ENCODE measurements around the gene SPAG8. TPM values are rescaled to one million over a fixed set of nuclear protein-coding genes. Genes with fewer than 3 reads are reported as not detected.
A peak's percentile ranks its signal among the peaks of the same experiment; 100 is the strongest.

Gene SPAG8, protein sequence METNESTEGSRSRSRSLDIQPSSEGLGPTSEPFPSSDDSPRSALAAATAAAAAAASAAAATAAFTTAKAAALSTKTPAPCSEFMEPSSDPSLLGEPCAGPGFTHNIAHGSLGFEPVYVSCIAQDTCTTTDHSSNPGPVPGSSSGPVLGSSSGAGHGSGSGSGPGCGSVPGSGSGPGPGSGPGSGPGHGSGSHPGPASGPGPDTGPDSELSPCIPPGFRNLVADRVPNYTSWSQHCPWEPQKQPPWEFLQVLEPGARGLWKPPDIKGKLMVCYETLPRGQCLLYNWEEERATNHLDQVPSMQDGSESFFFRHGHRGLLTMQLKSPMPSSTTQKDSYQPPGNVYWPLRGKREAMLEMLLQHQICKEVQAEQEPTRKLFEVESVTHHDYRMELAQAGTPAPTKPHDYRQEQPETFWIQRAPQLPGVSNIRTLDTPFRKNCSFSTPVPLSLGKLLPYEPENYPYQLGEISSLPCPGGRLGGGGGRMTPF
- 2.1 TPM for total RNA-seq
- long read RNA-seq, partial matches to known transcripts, result 3 of 4 reads
- long read RNA-seq, other reads (novel, unspliced or antisense), result 1 of 4 reads

DNA sequence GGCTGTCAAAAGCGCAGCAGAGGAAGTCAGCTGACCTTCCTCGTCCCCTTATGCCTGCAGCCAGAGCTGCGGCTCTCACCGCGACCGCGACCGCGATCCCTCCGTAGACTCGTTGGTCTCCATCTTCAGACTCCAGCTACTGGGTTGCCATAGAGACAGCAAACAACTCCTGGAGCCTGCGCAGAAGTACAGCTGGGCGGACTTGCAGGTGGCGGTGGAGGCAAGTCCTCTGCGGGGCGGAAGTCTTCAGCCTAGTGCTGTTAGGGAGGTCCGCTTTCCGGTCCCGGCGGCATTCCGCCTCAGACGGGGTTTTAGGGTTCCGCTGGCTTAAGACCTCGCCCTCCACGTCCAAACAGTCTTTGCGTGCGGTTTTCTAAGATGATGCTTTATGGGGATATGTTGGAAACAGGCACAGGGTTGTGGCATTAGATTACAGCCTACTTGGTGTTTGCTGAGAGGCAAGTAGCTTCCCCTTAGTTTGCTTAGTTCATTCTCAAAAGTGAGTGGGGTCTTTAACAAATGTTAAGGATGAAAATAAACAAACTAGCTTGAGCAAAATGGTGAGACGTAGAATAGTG is at the start of gene SPAG8:
TSS of gene SPAG8 (minus strand) at position 238 of the 578 bp plus-strand sequence. CDS start at position 123, 115 bp downstream.
- intact Hi-C loops (cut with DNase I), result loop anchor here (2.0 to 10.0 kb wide), 2 partner anchors 21 to 647 kb away; partner anchors contain the start of genes NPR2 and UNC13B
- ATAC-seq, result peak; percentile 71
- peak; percentile 97 for DNase-seq (ENCODE audit: missing footprints)

DNA sequence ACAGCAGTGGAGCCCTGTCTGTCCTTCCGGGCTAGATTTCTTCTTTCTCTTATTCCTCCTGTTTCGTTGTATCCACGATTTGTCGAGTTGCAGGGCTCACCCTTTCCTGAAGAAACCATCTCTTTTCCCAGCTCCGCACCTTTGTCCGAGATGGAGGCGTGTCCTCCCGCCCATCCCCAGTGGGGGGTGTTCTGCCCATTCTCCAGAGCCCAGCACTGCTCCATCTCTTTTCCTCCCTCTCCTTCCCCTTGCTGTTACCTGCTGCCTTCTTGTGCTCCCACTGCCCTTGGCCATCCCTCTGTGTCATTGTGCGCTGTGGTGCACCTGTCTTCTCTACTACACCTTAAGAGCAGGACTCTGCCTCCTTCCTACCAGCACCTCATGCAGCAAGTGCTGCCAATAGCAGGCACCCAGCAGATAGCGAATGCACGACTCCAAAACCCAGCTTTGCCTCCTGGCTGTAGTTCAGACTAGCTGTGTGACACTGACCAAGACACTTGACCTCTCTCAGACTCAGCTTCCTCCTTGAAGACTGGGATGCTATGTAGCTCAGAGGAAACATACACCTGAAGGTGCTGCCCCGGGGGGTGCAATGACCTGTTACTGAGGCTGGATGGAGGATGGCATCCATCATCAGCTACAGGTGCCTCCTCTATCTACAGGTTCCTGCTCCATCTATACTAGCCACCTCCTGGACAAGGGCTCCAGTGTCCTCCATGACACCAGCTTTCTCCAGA is 49.3 kb upstream of the SPAG8 start:
- ATAC-seq (no peak), DNase-seq (ENCODE audit: missing footprints) (no peak)
- intact Hi-C loops (cut with DNase I), result no loop called here

DNA sequence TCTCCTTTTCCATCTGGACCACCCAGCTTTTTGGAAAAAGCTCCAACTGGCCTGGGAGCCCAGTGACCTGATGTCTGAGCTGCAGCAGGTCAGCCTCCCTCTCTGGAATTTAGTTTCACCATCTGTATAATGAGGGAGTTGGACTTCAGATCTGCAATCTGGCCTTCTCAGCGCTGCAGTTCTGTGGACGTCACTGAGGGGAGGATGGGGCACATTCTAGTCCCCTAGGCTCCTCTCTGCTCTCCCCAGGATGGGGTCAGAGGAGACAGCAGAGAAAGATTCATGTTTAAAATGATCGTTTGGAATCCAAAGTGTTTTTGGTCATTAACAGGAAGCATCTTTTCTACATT is 47.9 kb upstream of the SPAG8 start:
- ATAC-seq (no peak), DNase-seq (ENCODE audit: missing footprints) (no peak)
- intact Hi-C loops (cut with DNase I), result no loop called here

DNA sequence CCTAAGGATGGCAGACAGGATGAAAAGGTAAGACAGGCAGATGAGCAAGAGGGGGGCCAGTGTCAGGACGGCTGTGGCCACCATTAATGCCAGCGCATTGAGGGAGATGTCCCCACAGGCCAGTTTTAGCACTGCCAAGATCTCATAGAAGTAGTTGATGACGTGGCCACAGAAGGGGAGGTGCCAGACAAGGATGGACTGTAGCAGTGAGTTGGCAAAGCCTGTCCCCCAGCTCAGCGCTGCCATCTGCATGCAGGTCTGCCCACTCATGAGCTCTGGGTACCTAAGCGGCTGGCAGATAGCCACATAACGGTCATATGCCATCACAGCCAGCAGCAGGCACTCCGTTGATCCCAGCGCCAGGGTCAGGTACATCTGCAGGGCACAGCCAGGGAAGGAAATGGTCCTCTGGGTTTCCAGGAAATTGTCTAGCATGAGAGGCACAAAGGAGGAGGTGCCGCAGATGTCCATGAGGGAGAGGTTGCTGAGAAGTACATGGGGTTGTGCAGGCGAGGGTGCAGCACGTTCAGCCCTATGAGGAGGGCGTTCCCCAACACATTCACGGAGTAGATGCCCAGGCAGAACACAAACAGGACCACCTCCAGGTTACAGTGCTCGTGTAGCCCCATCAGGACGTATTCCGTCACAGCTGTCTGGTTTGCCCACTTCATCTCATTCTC is 47.4 kb upstream of the SPAG8 start:
- no peak for ATAC-seq
- DNase-seq (ENCODE audit: missing footprints), result no peak
- intact Hi-C loops (cut with DNase I), result no loop called here

DNA sequence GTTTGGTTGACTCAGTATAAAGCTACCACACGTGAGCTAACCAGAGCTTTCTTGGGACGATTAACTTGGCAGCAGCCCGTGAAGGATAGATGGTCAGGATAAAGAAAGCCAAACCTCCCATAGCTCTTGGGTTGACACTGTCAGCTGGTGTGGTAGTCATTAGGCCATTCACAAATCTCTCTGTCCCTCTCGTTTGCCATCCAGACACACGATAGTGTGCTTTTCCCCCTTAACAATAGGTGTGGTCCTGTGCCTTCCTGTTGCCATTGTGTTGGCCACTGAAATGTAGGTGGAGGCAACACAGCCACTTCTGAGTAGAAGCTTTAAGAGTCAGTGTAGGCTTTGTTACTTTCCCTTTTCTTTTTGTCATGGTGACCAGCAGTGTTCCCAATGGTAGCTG is 46.4 kb upstream of the SPAG8 start:
- intact Hi-C loops (cut with DNase I), result no loop called here
- ATAC-seq, result no peak
- no peak for DNase-seq (ENCODE audit: missing footprints)

DNA sequence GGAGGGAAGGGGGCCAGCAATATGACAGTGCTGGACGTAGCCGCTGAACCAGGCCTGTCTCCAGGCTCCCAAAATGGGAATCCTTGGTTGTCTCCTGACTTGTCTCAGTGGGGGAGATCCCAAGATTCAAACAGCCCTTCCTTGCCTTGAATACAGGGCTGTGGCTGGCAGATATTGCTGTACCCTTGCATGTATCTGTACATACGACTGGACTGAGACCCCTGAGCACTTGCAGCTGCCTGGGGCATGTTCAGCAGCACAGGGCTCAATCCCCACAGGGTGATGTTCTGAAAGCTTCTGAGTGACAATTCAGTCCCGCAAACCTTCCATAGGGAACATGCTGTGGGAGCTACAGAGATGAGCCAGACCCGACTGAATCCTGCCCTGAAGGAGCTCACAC is 44.8 kb upstream of the SPAG8 start:
- intact Hi-C loops (cut with DNase I), result no loop called here
- DNase-seq (ENCODE audit: missing footprints) (no peak), ATAC-seq (no peak)

DNA sequence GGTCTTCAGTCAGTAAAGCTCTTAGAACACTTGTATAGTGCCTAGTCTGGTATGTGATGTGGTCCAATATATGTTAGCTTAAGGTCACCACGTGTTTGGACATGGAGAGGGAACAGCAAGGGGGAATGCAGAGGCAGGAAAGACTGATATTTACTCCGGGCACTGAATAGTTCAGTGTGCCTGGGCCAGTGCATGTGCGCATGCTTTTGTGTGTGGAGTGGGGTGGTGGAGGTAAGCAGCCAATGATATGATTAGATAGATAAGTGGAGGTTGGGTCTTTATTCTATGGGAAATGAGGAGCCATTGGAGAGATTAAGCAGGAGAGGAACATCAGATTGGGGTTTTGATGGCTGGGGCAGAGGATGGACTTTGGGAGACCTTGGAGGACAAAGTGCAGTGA is 44.1 kb upstream of the SPAG8 start:
- no peak for ATAC-seq
- DNase-seq (ENCODE audit: missing footprints), result no peak
- intact Hi-C loops (cut with DNase I), result no loop called here

DNA sequence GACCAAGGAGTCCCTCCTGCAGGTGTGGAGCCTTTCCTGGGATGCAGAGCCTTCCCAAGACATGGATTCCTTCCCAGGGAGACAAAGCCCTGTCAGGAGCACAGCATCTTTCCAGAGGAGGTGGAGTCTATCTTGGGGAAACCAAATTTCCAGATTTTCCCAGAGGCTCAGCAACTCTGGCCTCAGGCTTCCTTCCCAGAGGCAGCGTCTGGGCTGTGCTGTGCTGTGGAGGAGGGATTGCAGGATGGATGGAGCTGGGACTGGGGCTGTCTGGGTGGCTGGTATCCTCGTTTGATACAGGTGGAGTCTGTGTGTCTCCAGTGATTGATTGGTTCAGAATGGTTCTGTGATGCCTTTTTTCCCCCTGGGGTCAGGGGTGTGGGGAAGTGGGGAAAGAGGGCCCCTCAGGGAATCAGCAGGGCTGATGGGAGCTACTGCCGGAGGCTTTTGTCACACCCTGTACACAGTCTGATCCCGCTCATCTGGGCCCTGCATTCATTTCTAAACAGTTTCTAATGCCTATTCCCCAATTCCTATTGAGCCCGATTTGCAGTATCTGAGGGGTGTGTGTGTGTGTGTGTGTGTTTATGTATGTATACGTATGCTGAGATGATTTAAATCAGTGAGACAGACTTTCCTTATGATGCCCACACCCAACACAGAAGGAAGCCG is 42.2 kb upstream of the SPAG8 start:
- DNase-seq (ENCODE audit: missing footprints) (no peak), ATAC-seq (no peak)
- intact Hi-C loops (cut with DNase I), result no loop called here

DNA sequence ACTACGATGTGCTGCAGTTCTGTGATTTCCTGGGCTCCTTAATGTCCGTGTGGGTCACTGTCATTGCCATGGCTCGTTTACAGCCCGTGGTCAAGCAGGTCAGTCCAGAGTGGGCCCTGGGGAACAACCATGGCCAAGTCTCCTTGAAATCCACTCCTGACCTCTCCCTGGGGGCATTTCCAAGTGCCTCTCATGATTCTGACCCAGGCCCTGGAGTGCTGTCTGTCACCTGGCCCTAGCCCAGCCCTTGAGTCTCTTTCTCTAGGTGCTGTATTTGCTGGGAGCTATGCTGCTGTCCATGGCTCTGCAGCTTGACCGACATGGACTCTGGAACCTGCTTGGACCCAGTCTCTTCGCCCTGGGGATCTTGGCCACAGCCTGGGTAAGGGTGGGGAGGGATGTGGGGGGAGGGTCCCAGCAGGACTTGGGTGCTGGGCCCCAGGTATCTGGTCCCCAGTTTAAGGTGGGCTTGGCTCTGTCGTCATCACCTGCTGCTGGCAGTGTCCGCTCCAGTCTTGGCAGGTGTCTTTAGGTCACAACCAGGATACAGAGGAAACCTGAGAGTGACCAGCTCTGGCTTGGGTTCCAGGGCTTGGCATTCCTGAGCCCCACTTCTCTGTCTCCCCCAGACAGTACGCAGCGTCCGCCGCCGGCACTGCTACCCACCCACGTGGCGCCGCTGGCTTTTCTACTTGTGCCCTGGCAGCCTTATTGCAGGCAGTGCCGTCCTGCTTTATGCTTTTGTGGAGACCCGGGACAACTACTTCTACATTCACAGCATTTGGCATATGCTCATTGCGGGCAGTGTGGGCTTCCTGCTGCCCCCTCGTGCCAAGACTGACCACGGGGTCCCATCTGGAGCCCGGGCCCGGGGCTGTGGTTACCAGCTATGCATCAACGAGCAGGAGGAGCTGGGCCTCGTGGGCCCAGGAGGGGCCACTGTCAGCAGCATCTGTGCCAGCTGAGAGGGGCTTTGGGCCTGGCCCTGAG is 41.1 kb upstream of the SPAG8 start:
- intact Hi-C loops (cut with DNase I), result no loop called here
- DNase-seq (ENCODE audit: missing footprints), result no peak
- ATAC-seq, result no peak

DNA sequence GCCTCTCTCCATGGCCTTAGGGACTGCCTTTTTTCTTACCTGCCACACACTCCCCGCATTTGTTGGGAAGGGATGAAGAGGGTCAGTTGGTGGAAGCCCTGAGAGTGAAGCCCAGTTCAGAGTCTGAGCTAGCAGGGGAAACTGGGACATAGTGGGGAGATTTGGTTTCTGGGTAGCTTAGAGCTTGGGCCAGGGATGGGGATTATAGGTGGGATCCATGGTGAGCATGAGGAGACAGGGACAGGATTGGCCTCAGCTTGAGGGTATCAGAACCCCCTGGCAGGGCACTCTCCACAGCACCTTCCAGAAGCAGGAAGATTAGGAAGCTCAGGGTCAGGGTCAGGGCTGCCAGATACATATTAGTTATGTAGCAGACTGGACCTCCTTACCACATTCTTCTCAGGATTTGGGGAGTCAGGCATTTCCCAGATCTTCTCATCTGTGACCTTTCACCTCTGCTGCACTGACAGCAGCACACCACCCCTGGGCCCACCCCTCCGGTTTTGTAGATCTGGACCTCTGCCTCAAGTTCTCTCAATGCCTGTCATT is 40.3 kb upstream of the SPAG8 start:
- DNase-seq (ENCODE audit: missing footprints) (no peak), ATAC-seq (no peak)
- intact Hi-C loops (cut with DNase I), result no loop called here

DNA sequence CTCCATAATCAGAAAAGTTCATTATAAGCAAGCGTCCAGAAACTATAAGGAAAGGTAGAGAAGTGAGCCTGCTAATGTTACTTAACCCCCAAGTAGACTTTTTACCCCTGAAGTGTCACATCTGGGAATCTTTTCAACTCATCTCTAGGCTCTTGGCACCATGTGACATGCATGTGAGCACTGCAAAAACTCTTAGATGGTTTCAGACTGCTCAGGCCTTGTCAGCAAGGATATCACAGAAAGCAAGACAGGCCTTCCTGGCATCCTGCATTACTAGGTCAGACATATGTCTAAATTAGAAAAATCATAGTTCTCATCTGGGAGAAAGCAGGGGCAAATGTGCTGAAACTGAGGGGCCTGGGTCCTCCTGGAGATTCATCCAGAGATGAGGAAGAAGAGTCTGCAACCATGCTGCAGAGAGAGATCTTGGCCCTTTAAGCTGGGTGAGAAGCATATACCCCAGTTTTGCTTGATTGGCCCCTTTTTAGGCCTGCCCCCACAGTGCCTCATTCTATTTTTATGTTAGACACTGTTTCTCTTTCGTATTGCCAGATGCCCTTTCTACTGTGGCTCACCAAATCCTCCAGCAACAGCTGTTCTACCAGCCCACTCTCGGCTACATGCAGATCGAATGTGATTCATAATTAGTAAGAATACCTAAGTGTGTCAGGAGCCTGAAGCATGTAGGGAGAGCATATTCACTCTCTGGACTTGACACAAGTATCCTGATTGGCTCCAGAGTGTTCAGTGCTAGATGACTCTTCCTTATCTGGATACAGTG is 35.9 kb upstream of the SPAG8 start:
- ATAC-seq (peak; percentile 63), DNase-seq (ENCODE audit: missing footprints) (no peak)
- intact Hi-C loops (cut with DNase I), result no loop called here

DNA sequence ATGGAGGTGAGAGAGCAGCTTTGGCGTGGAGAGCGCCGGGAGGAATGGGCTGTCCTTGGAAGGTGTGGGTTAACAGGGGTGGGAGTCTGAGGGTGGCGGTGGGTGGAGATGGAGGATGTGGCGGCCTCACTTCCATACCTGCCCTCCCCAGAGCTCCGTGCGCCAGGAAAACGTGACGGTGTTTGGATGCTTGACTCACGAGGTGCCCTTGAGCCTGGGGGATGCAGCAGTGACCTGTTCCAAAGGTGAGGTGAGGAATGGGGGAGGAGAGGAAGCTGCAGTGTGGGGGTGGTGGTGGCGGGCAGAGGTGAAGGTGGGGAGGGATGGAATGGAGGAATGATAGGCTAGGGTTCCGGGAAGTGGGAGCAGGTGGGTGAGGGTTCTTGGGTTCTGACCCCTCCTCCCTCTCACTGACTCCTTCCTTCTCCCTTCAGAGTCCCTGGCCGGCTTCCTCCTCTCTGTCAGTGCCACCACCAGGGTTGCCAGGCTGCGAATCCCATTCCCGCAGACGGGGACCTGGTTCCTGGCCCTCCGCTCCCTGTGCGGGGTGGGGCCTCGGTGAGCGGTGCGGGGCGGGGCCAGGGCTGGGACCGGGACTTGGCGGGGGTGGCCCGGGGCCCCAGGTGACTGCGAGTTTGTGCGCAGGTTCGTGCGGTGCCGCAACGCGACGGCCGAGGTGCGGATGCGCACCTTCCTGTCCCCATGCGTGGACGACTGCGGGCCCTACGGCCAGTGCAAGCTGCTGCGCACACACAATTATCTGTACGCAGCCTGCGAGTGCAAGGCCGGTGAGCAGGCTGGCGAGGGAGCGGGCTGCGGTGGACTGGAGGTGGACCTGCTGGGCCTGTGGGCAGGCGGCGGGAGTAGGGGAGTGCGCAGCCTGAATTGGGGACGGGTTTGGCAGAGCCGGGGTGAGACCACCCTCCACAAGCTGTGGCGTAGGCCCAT is 34.0 kb upstream of the SPAG8 start:
- ATAC-seq (no peak), DNase-seq (ENCODE audit: missing footprints) (no peak)
- intact Hi-C loops (cut with DNase I), result no loop called here

DNA sequence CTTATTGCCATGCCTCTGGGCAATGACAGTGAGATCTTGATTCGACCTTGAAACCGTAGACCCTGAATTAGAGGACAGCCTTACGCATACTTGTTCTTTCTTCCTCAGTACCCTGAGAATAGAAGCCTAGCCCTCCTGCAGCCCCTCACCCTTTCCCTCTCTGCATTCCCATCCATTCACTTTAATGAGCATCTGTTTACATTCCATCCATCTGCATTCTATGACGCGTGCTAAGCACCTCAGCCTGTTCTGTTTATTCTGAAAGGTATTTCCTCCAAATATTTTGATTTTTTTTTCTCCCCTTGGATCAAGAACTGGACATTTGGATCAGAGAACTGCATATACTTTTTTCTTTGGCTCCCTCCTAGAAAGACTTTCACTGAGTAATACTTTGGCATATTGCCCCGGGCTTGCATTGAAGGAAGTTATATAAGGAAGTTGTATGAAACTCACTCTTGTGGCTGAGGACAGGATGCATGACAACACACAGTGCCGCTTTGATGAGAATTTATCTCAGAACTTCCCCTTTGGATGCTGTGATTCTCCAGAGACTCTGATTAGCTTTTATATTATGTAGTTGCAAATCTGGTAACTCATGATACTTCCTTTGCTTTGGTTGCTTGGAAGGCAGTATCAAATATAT is 32.7 kb upstream of the SPAG8 start:
- no peak for DNase-seq (ENCODE audit: missing footprints)
- intact Hi-C loops (cut with DNase I), result no loop called here
- peak; percentile 74 for ATAC-seq

DNA sequence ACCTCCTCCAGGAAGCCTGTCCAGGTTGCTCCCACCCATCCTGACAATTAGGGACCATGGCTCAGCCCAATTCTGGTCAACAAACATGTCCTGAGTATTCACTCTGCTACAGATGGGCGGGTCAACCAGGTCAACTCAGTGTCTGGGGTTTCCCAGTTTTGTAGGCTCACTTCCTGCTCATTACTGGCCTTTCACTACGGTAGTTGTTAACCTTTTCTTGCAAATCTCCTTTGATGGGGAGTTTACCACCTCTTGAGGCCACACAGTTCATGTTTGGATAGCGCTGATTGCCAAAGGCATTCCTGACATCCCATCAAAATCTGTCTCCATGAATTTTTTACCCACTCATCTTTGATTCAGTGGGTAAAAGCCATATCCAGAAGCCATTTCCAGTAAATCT is 30.7 kb upstream of the SPAG8 start:
- intact Hi-C loops (cut with DNase I), result no loop called here
- ATAC-seq (no peak), DNase-seq (ENCODE audit: missing footprints) (no peak)

Data from Right ventricle myocardium inferior (tissue), 1 donor.